ENCODE measurements around the gene SWAP70. TPM values are rescaled to one million over a fixed set of nuclear protein-coding genes. Genes with fewer than 3 reads are reported as not detected.

Gene SWAP70
- total and polyA plus RNA-seq, 10 of the 15 experiments (the other 5 are each of a cell fraction or from before 2014, with no cell fraction given): 20.6 to 62.4 (median 41.7) TPM

GRCh38 chr11:9708544-9708943 is 44.7 kb downstream of the SWAP70 start:
- Histone ChIP-seq H3K4me3 (no peak overlapping the region), H3K4me1 (ENCODE audit: control insufficient read depth, insufficient read depth, low read length) (peaks cover 2% of the 10 kb centered on the region), H4K20me1 (ENCODE audit: control insufficient read depth, insufficient read depth) (no peaks in the 10 kb centered on the region), H3K36me3 (ENCODE audit: control insufficient read depth in 2 of 2, insufficient read depth in 2 of 2, low read length in 1 of 2) (peaks cover 0 to 4% of the 10 kb centered on the region in 2 experiments; a peak in 3 of 4 replicates), H2AFZ (ENCODE audit: control insufficient read depth, low read depth, low read length) (no peak overlapping the region), H3K9ac (ENCODE audit: control insufficient read depth, insufficient read depth, low read length) (no peak overlapping the region), H3K27ac (ENCODE audit: control insufficient read depth, insufficient read depth) (no peak overlapping the region), H3K9me3 (replicated peaks; ENCODE audit: control insufficient read depth, insufficient read depth, low read length) (no peaks in the 10 kb centered on the region), H3K4me2 (ENCODE audit: control insufficient read depth, insufficient read depth) (no peak overlapping the region), H3K79me2 (ENCODE audit: control insufficient read depth, insufficient read depth, low read length) (peaks cover 55% of the 10 kb centered on the region), H3K27me3 (replicated peaks in 1 of 2; ENCODE audit: control insufficient read depth in 2 of 2, insufficient read depth in 2 of 2, low read length in 1 of 2) (no peaks in the 10 kb centered on the region)
- FAIRE-seq (no peak), ATAC-seq (no peak), DNase-seq (ENCODE audit: low read depth, low spot score) (no peak)
- in situ Hi-C loops (cut with MboI): no loop called here
- ChIA-PET RAD21 (ENCODE audit: unreplicated experiment) (interaction anchor here (0.9 kb wide), 1 partner anchor 12 kb away, joined by 3 read pairs; no protein-coding TSS in a partner anchor), POLR2A (interaction anchor here (0.9 kb wide), 1 partner anchor 22 kb away, joined by 3 read pairs; no protein-coding TSS in a partner anchor), SMC1A (ENCODE audit: uncharacterized antibody, unreplicated experiment) (interaction anchor here (0.6 to 1.2 kb wide), 4 partner anchors 14 to 169 kb away, joined by 3 to 4 read pairs (median 4); no protein-coding TSS in a partner anchor), CTCF (interaction anchor here (0.7 kb wide), 1 partner anchor 1053 kb away, joined by 3 read pairs; no protein-coding TSS in a partner anchor)
- intact Hi-C loops (cut with micrococcal nuclease; ENCODE audit: unreplicated experiment): no loop called here
- BruUV-seq (replicated peaks): no TSS peak
- 100% methylated on average over 1 of the region's 1 CpG for WGBS (ENCODE audit: insufficient coverage, insufficient replicate concordance, low lambda C conversion rate, missing lambda C conversion rate)
- no peak for TF ChIP-seq RB1 (IDR thresholded peaks at IDR 0.05; ENCODE audit: borderline replicate concordance)
- no peak for TF ChIP-seq NR2C2 (IDR thresholded peaks at IDR 0.05; ENCODE audit: borderline replicate concordance, control insufficient read depth, insufficient read length, low read depth)
- no peak for TF ChIP-seq TCF3 (IDR thresholded peaks at IDR 0.05; ENCODE audit: borderline replicate concordance, insufficient read depth, low read depth, low read length)
- no peak for TF ChIP-seq SMARCA5 (IDR thresholded peaks at IDR 0.05)
- no peak for TF ChIP-seq EP300 (IDR thresholded peaks at IDR 0.05; ENCODE audit: borderline replicate concordance in 1 of 2, control insufficient read depth in 1 of 2, low read depth in 2 of 2, low read length in 2 of 2)
- TF ChIP-seq SPI1 (IDR thresholded peaks at IDR 0.05; ENCODE audit: borderline replicate concordance, insufficient read depth, low read depth, low read length): no peak
- no peak for TF ChIP-seq PAX8 (IDR thresholded peaks at IDR 0.05)
- TF ChIP-seq KAT2A (conservative IDR thresholded peaks at IDR 0.05; ENCODE audit: control insufficient read depth, low read depth, low read length): no peak
- TF ChIP-seq CBFB (IDR thresholded peaks at IDR 0.05; ENCODE audit: low read depth): no peak
- TF ChIP-seq, protein P1, sequence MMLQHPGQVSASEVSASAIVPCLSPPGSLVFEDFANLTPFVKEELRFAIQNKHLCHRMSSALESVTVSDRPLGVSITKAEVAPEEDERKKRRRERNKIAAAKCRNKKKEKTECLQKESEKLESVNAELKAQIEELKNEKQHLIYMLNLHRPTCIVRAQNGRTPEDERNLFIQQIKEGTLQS (IDR thresholded peaks at IDR 0.05; ENCODE audit: borderline replicate concordance, extremely low read depth, low read depth, low read length): no peak
- no peak for TF ChIP-seq ATF2 (IDR thresholded peaks at IDR 0.05; ENCODE audit: low read length)
- no peak for TF ChIP-seq NFYB (IDR thresholded peaks at IDR 0.05; ENCODE audit: insufficient read depth, low read depth, low read length)
- TF ChIP-seq BCLAF1 (IDR thresholded peaks at IDR 0.05): no peak
- no peak for TF ChIP-seq HCFC1 (IDR thresholded peaks at IDR 0.05; ENCODE audit: low read length)

Measured in GM12878 (cell line).